Endodermal cell (in vitro differentiated cells): ENCODE measurements around the gene PLSCR4. TPM values are rescaled to one million over a fixed set of nuclear protein-coding genes. Genes with fewer than 3 reads are reported as not detected.

Source experiments
- DNase-seq: peaks from one replicate; pipeline ENCODE4 v3.0.0-alpha.2; 2017
- H3K27ac ChIP-seq: 2 replicates; pipeline ENCODE4 v1.5.1; 2013; ENCODE audit warnings: mild to moderate bottlenecking, low read depth, low read length, moderate library complexity
- H3K27me3 ChIP-seq: 2 replicates; pipeline ENCODE4 v1.6.1; 2013; ENCODE audit warnings: mild to moderate bottlenecking, low read length, moderate library complexity; ENCODE audit not compliant: insufficient read depth, control insufficient read depth, poor library complexity, severe bottlenecking
- H3K36me3 ChIP-seq: 2 replicates; pipeline ENCODE4 v1.7.0; 2013; ENCODE audit warnings: mild to moderate bottlenecking, low read length, moderate library complexity; ENCODE audit not compliant: control insufficient read depth, insufficient read depth
- H3K4me1 ChIP-seq: one replicate; pipeline ENCODE4 v1.7.0; 2013; ENCODE audit warnings: low read length; ENCODE audit not compliant: control insufficient read depth, insufficient read depth
- H3K4me3 ChIP-seq: 2 replicates; pipeline ENCODE4 v1.5.1; 2013; ENCODE audit warnings: mild to moderate bottlenecking, low read length, moderate library complexity
- H3K9ac ChIP-seq: 2 replicates; pipeline ENCODE4 v1.6.1; 2013; ENCODE audit warnings: mild to moderate bottlenecking, low read length, moderate library complexity; ENCODE audit not compliant: poor library complexity, severe bottlenecking; ENCODE audit errors: extremely low read depth
- H3K9me3 ChIP-seq: 2 replicates; pipeline ENCODE4 v1.6.1; 2013; ENCODE audit warnings: mild to moderate bottlenecking, low read length, moderate library complexity; ENCODE audit not compliant: control insufficient read depth
- H3K27ac Mint-ChIP-seq: 2 replicates; pipeline ENCODE4 v1.8.0; 2020; ENCODE audit warnings: mixed read lengths
- H3K27me3 Mint-ChIP-seq: 2 replicates; pipeline ENCODE4 v1.8.0; 2021; ENCODE audit warnings: mild to moderate bottlenecking, mixed read lengths; ENCODE audit not compliant: insufficient read depth
- H3K36me3 Mint-ChIP-seq: 2 replicates; pipeline ENCODE4 v1.8.0; 2020; ENCODE audit warnings: low read depth, mixed read lengths
- H3K4me1 Mint-ChIP-seq: 2 replicates; pipeline ENCODE4 v1.8.0; 2020; ENCODE audit warnings: mixed read lengths
- H3K4me3 Mint-ChIP-seq: 2 replicates; pipeline ENCODE4 v1.8.0; 2020; ENCODE audit warnings: mild to moderate bottlenecking, moderate library complexity, mixed read lengths
- H3K9me3 Mint-ChIP-seq: 2 replicates; pipeline ENCODE4 v1.8.0; 2020; ENCODE audit warnings: mild to moderate bottlenecking, mixed read lengths
- CTCF ChIP-seq: fragments of 200-600 bp; sonication (generic); conservative IDR thresholded peaks from 2 replicates; pipeline ENCODE4 v1.5.0; 2021; ENCODE audit warnings: antibody characterized with exemption, mild to moderate bottlenecking
- WGBS, 2 experiments: methylation state at CpG; one replicate each; pipeline versions ENCODE4 v1.1.5 to v1.1.7; 2013; ENCODE audit warnings: missing lambda C conversion rate in 2 of 2, mixed read lengths in 1 of 2; ENCODE audit not compliant: insufficient coverage in 1 of 2, insufficient read length in 1 of 2; 5-methylcytosine and 5-hydroxymethylcytosine counted together
- total RNA-seq, 2 donors: library from RNA; stranded (reverse); fragmentation: NEBNext Ultra II Directional in 1 of 2; extraction: Animal tissue kit (Norgen Biotek cat#: 25700) in 1 of 2; gene quantifications; 2 replicates in 1 of 2; 3 replicates in 1 of 2; pipeline ENCODE4 v1.2.1, GENCODE V29; 2021

The PLSCR4 gene
- total RNA-seq, 2 donors from 2014 or later, result 9.3 to 12.3 TPM

- no peak for DNase-seq
- H3K27ac ChIP-seq, result no peak overlapping the region
- no peak overlapping the region for H3K9ac ChIP-seq
- H3K27ac Mint-ChIP-seq, result no peak overlapping the region
- H3K4me1 Mint-ChIP-seq, result no peaks in the 10 kb centered on the region
- peaks cover 5% of the 10 kb centered on the region for H3K36me3 ChIP-seq
- H3K4me3 ChIP-seq, result no peak overlapping the region
- H3K27me3 ChIP-seq, result no peaks in the 10 kb centered on the region
- no peak for TF ChIP-seq CTCF
- H3K9me3 ChIP-seq, result no peaks in the 10 kb centered on the region
- no peaks in the 10 kb centered on the region for H3K9me3 Mint-ChIP-seq
- H3K4me3 Mint-ChIP-seq, result no peak overlapping the region
- H3K4me1 ChIP-seq, result no peaks in the 10 kb centered on the region
- WGBS, 2 experiments, result 93 to 94% methylated on average over 2 to 3 of the region's 3 CpGs
- H3K27me3 Mint-ChIP-seq, result no peaks in the 10 kb centered on the region
- peaks cover 7% of the 10 kb centered on the region for H3K36me3 Mint-ChIP-seq
Measured at GRCh38 chr3:146195030-146195429, 55.9 kb downstream of the PLSCR4 start.

- H3K9ac ChIP-seq, result no peak overlapping the region
- H3K9me3 ChIP-seq, result no peaks in the 10 kb centered on the region
- H3K27me3 ChIP-seq, result no peaks in the 10 kb centered on the region
- H3K27me3 Mint-ChIP-seq, result no peaks in the 10 kb centered on the region
- no peaks in the 10 kb centered on the region for H3K4me1 ChIP-seq
- peaks cover 3% of the 10 kb centered on the region for H3K36me3 Mint-ChIP-seq
- H3K4me3 ChIP-seq, result no peak overlapping the region
- H3K36me3 ChIP-seq, result peaks cover 5% of the 10 kb centered on the region
- no peak overlapping the region for H3K4me3 Mint-ChIP-seq
- H3K4me1 Mint-ChIP-seq, result peaks cover 1% of the 10 kb centered on the region
- no peak overlapping the region for H3K27ac ChIP-seq
- no peak for DNase-seq
- no peak for TF ChIP-seq CTCF
- WGBS, 2 experiments, result 80 to 85% methylated on average over 1 of the region's 1 CpG
- no peaks in the 10 kb centered on the region for H3K9me3 Mint-ChIP-seq
- no peak overlapping the region for H3K27ac Mint-ChIP-seq
Measured at GRCh38 chr3:146191051-146191450, 59.9 kb downstream of the PLSCR4 start.

- peak; percentile 56 for DNase-seq
Measured at GRCh38 chr3:146189519-146190173, 61.3 kb downstream of the PLSCR4 start.

More at GRCh38 chr3:146189519-146190173, 61.3 kb downstream of the PLSCR4 start:
- peak; percentile 87 for TF ChIP-seq CTCF
- H3K27ac Mint-ChIP-seq, result no peak overlapping the region
- Histone ChIP-seq H3K27ac (no peak overlapping the region), H3K4me1 (no peaks in the 10 kb centered on the region), H3K9ac (no peak overlapping the region), H3K27me3 (no peaks in the 10 kb centered on the region), H3K4me3 (no peak overlapping the region), H3K9me3 (no peaks in the 10 kb centered on the region), H3K36me3 (no peaks in the 10 kb centered on the region)
- H3K36me3 Mint-ChIP-seq, result peaks cover 2% of the 10 kb centered on the region
- no peaks in the 10 kb centered on the region for H3K27me3 Mint-ChIP-seq
- H3K4me1 Mint-ChIP-seq, result peaks cover 1% of the 10 kb centered on the region
- WGBS, 2 experiments, result 14 to 16% methylated on average over 5 to 6 of the region's 6 CpGs
- no peaks in the 10 kb centered on the region for H3K9me3 Mint-ChIP-seq
- no peak overlapping the region for H3K4me3 Mint-ChIP-seq
